GM12873 (cell line): ENCODE data around the gene NEK10.

Experiments used
- CTCF ChIP-seq: IDR thresholded peaks from 2 replicates; pipeline ENCODE4 v1.5.1; 2012; ENCODE audit warnings: low read depth, mild to moderate bottlenecking, moderate library complexity, low read length, control low read depth; ENCODE audit not compliant: insufficient read depth; ENCODE audit errors: missing control alignments

The NEK10 gene

DNA sequence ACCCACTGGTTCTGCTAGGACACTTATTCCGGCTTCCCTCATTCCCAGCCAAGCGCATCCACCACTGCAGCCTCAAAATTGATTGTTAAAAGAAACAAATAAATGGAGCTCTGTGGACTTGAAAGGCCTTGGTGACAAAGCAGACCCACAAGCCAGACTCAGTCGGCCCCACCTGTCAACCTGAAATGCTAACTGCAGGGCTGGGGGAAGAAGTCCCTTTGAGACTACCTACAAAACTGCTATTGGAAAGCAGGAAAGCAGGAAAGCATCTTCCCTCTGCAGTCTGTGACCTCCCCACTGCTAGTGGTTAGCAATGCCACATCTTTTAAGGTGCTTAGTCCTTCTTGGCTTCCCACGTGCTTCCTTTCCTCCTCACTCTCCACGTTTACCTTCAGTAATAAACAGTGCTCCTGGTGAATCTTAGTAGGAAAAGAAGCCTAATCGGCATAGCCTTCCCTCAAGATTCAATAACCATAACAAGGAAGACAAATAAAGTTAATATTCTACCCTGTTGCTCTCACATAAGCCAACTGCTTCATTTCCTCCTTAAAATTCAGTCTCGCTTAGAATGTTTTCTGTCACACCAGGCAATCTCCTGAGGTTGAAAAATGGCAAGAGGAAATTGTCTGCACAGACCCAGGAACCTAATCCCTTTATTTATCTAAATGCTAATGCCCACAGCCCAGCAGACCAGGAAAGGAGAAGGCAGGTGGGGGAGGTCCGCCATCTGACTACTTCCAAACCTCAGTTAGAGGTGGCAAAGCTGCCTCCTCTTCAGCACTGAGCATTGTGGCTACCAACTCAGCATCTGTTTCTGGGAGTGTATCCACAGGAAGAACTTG is 296.2 kb downstream of the NEK10 start:
- no peak for TF ChIP-seq CTCF

DNA sequence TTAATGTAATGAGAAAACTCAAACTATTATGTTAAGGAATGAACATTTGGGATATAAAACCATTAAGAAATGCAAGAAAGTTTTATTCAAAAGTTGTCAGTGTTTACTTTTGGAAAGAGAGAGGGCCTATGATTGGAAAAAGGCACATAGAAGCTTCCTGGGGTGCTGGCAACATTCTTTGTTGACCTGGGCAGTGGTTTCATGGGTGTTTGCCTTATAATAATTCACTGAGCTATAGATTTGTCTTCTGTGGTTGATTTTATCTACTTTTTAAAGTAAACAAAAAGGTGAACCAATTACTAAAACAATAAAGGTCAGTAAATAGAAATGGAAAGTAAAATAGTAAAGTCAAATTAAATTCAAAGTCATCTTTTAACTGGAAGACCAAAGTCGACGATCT is 308.8 kb downstream of the NEK10 start:
- TF ChIP-seq CTCF: no peak
